ENCODE measurements around the gene AP2A2.
"Not testable (repeated sequence)": the region's sequence is repeated elsewhere in the genome, so short reads cannot be mapped to it uniquely, and the experiment has no call there.

The AP2A2 gene

GRCh38 chr11:1012740-1013630 lies 87.3 kb downstream of the AP2A2 start:
- FAIRE-seq, result no peak

GRCh38 chr11:1013631-1013935 lies 87.9 kb downstream of the AP2A2 start:
- DNase-seq (ENCODE audit: low spot score) (no peak), FAIRE-seq (no peak)

More at GRCh38 chr11:1012740-1013630, 87.3 kb downstream of the AP2A2 start:
- no peak for DNase-seq (ENCODE audit: low spot score)

- FAIRE-seq (no peak), DNase-seq (ENCODE audit: low spot score) (no peak)
Measured at GRCh38 chr11:1014276-1014675, 88.6 kb downstream of the AP2A2 start.

- FAIRE-seq, result no peak
- no peak for DNase-seq (ENCODE audit: low spot score)
Measured at GRCh38 chr11:1015064-1015463, 89.4 kb downstream of the AP2A2 start.

GRCh38 chr11:1015826-1016545 lies 90.3 kb downstream of the AP2A2 start:
- no peak for FAIRE-seq
- DNase-seq (ENCODE audit: low spot score), result no peak

GRCh38 chr11:1016610-1017126 lies 91.0 kb downstream of the AP2A2 start:
- DNase-seq (ENCODE audit: low spot score); FAIRE-seq: not testable (repeated sequence)

- no peak for FAIRE-seq
- DNase-seq (ENCODE audit: low spot score), result no peak
Measured at GRCh38 chr11:1017269-1018005, 91.8 kb downstream of the AP2A2 start.

- no peak for DNase-seq (ENCODE audit: low spot score)
- no peak for FAIRE-seq
Measured at GRCh38 chr11:1018091-1018490, 92.4 kb downstream of the AP2A2 start.

GRCh38 chr11:1019321-1019910 lies 93.7 kb downstream of the AP2A2 start:
- no peak for FAIRE-seq
- no peak for DNase-seq (ENCODE audit: low spot score)

- FAIRE-seq, result no peak
- no peak for DNase-seq (ENCODE audit: low spot score)
Measured at GRCh38 chr11:1020211-1020905, 94.7 kb downstream of the AP2A2 start.

- FAIRE-seq, result no peak
- no peak for DNase-seq (ENCODE audit: low spot score)
Measured at GRCh38 chr11:1022411-1022810, 96.7 kb downstream of the AP2A2 start.

- FAIRE-seq, result no peak
Measured at GRCh38 chr11:1022908-1023810, 97.5 kb downstream of the AP2A2 start.

GRCh38 chr11:1023811-1024596 lies 98.3 kb downstream of the AP2A2 start:
- DNase-seq (ENCODE audit: low spot score) (no peak), FAIRE-seq (no peak)

More at GRCh38 chr11:1022908-1023810, 97.5 kb downstream of the AP2A2 start:
- no peak for DNase-seq (ENCODE audit: low spot score)

- no peak for FAIRE-seq
- no peak for DNase-seq (ENCODE audit: low spot score)
Measured at GRCh38 chr11:1024597-1025409, 99.1 kb downstream of the AP2A2 start.

- FAIRE-seq, result no peak
- no peak for DNase-seq (ENCODE audit: low spot score)
Measured at GRCh38 chr11:1025410-1026162, 99.9 kb downstream of the AP2A2 start.

GRCh38 chr11:1026163-1026450 lies 100.4 kb downstream of the AP2A2 start:
- DNase-seq (ENCODE audit: low spot score) (no peak), FAIRE-seq (no peak)

GRCh38 chr11:1026641-1027482 lies 101.2 kb downstream of the AP2A2 start:
- FAIRE-seq (no peak), DNase-seq (ENCODE audit: low spot score) (no peak)

Data from RCC 7860 (cell line).